ENCODE measurements around the gene HSD17B12.

GRCh38 chr11:43797337-43797736 lies 116.8 kb downstream of the HSD17B12 start:
- TF ChIP-seq CTCF (IDR thresholded peaks at IDR 0.05) (no peak), ZFX (IDR thresholded peaks at IDR 0.05; ENCODE audit: borderline replicate concordance) (no peak)
